ENCODE data around the gene RTN4R.

RTN4R gene

DNA sequence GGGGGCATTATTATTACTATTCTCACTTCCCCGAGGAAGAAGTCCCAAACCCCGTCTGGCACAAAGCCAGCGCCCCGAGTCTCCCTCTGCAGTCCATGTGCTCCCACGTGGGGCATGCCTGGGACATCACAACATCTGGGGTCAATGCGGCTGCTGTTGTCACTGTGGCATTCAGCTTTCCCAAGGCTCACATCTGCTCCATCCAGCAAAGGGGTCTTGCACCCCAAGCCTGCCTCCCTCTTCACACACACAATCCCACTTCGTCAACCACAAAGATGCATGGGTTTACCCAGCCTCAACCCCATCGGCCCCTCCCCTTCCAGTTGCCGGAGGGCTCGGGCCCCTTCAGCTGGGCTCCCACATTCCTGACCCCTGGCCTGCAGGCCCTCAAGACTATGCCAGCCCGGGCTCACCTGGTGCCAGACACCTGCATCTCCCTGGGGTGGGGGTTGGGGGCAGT is 23.5 kb upstream of the RTN4R start:
- Histone ChIP-seq H3K79me2 (ENCODE audit: control insufficient read depth, low read length) (no peaks in the 10 kb centered on the region), H3K27me3 (ENCODE audit: control insufficient read depth, low read length) (no peaks in the 10 kb centered on the region), H3K9me2 (replicated peaks; ENCODE audit: control insufficient read depth, low read length) (no peaks in the 10 kb centered on the region), H3K27ac (ENCODE audit: low read depth, low read length) (no peak overlapping the region), H3F3A (ENCODE audit: control insufficient read depth, insufficient read depth) (no peaks in the 10 kb centered on the region), H3K4me2 (ENCODE audit: low read length) (no peak overlapping the region), H4K20me1 (ENCODE audit: control insufficient read depth, insufficient read depth, low read depth, low read length) (no peaks in the 10 kb centered on the region), H3K9me3 (ENCODE audit: control insufficient read depth, insufficient read depth, low read length) (no peaks in the 10 kb centered on the region), H3K36me3 (ENCODE audit: control insufficient read depth, low read length) (no peaks in the 10 kb centered on the region), H3K4me1 (ENCODE audit: control insufficient read depth, low read length) (peaks cover 3% of the 10 kb centered on the region; the same call in 1 of the 2 replicates), H3K4me3 (ENCODE audit: low read length) (no peak overlapping the region)
- no peak for TF ChIP-seq EZH2phosphoT487 (IDR thresholded peaks at IDR 0.05; ENCODE audit: borderline replicate concordance, low read length)
- TF ChIP-seq, protein P1, sequence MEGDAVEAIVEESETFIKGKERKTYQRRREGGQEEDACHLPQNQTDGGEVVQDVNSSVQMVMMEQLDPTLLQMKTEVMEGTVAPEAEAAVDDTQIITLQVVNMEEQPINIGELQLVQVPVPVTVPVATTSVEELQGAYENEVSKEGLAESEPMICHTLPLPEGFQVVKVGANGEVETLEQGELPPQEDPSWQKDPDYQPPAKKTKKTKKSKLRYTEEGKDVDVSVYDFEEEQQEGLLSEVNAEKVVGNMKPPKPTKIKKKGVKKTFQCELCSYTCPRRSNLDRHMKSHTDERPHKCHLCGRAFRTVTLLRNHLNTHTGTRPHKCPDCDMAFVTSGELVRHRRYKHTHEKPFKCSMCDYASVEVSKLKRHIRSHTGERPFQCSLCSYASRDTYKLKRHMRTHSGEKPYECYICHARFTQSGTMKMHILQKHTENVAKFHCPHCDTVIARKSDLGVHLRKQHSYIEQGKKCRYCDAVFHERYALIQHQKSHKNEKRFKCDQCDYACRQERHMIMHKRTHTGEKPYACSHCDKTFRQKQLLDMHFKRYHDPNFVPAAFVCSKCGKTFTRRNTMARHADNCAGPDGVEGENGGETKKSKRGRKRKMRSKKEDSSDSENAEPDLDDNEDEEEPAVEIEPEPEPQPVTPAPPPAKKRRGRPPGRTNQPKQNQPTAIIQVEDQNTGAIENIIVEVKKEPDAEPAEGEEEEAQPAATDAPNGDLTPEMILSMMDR (IDR thresholded peaks at IDR 0.05; ENCODE audit: low read depth, low read length, poor library complexity, severe bottlenecking): no peak

DNA sequence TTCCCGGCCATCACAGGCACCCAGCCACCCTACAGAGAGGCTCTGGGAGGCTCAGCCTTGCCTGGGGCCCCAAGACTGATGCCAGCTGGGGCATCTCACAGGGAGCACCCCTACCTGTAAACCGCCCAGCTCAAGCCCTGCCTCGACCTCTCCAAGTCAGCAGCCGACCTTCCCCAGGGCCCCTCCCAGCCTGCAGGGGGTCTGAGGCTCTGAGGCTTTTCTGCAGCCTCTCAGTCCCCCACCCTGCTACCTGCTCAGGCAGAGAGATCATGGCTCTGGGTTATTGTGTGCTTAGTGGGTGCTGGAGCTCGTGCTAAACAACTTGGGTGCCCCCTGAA is 23.1 kb upstream of the RTN4R start:
- Histone ChIP-seq H4K20me1 (ENCODE audit: control insufficient read depth, insufficient read depth, low read depth, low read length) (no peaks in the 10 kb centered on the region), H3K27ac (ENCODE audit: low read depth, low read length) (no peak overlapping the region), H3K9me2 (replicated peaks; ENCODE audit: control insufficient read depth, low read length) (no peaks in the 10 kb centered on the region), H3K79me2 (ENCODE audit: control insufficient read depth, low read length) (no peaks in the 10 kb centered on the region), H3K4me3 (ENCODE audit: low read length) (no peak overlapping the region), H3K4me2 (ENCODE audit: low read length) (no peak overlapping the region), H3K27me3 (ENCODE audit: control insufficient read depth, low read length) (no peaks in the 10 kb centered on the region), H3F3A (ENCODE audit: control insufficient read depth, insufficient read depth) (no peaks in the 10 kb centered on the region), H3K36me3 (ENCODE audit: control insufficient read depth, low read length) (no peaks in the 10 kb centered on the region), H3K4me1 (ENCODE audit: control insufficient read depth, low read length) (peaks cover 3% of the 10 kb centered on the region; the same call in 1 of the 2 replicates), H3K9me3 (ENCODE audit: control insufficient read depth, insufficient read depth, low read length) (no peaks in the 10 kb centered on the region)
- no peak for TF ChIP-seq EZH2phosphoT487 (IDR thresholded peaks at IDR 0.05; ENCODE audit: borderline replicate concordance, low read length)
- TF ChIP-seq, protein P1 (IDR thresholded peaks at IDR 0.05; ENCODE audit: low read depth, low read length, poor library complexity, severe bottlenecking): no peak

DNA sequence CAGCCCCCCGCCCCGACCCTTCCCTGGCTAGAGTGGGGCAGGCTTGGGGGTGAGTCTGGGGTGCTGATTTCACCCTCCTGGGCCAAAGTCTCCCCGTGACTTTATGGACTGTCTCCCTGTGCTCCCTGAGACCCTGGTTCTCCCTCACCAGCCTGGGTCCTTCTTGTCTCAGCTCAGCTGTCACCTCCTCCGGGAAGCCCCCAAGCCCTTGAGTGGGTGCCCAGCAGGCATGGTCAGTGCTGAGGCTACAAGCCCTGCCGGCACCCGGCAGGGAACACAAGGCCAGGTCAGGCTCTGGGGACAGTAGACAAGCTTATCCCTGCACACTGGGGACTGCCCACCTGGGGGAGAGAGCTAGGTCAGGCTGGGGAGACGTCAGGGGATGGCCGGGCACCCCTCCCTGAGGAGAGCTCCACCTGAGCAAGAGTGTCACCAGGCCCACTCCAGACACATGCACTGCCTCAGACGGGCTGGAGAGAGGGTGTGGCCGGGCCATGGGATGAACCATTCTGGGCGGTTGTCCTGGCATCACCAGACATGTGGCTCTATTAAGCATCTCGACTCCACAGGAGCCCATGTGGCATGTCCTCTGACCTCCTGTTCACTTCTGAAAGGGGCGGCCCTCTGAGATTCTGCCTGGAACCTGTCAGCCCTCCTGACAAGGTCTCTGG is 22.6 kb upstream of the RTN4R start:
- H3K4me3 ChIP-seq (ENCODE audit: low read length): no peak overlapping the region
- no peak overlapping the region for H3K4me2 ChIP-seq (ENCODE audit: low read length)
- H3K9me2 ChIP-seq (replicated peaks; ENCODE audit: control insufficient read depth, low read length): no peaks in the 10 kb centered on the region
- no peaks in the 10 kb centered on the region for H3F3A ChIP-seq (ENCODE audit: control insufficient read depth, insufficient read depth)
- H3K9me3 ChIP-seq (ENCODE audit: control insufficient read depth, insufficient read depth, low read length): no peaks in the 10 kb centered on the region
- H3K79me2 ChIP-seq (ENCODE audit: control insufficient read depth, low read length): no peaks in the 10 kb centered on the region
- H3K4me1 ChIP-seq (ENCODE audit: control insufficient read depth, low read length): peaks cover 3% of the 10 kb centered on the region; the same call in 1 of the 2 replicates
- no peaks in the 10 kb centered on the region for H3K27me3 ChIP-seq (ENCODE audit: control insufficient read depth, low read length)
- no peaks in the 10 kb centered on the region for H4K20me1 ChIP-seq (ENCODE audit: control insufficient read depth, insufficient read depth, low read depth, low read length)
- TF ChIP-seq EZH2phosphoT487 (IDR thresholded peaks at IDR 0.05; ENCODE audit: borderline replicate concordance, low read length): no peak
- TF ChIP-seq, protein P1 (IDR thresholded peaks at IDR 0.05; ENCODE audit: low read depth, low read length, poor library complexity, severe bottlenecking): no peak
- no peak overlapping the region for H3K27ac ChIP-seq (ENCODE audit: low read depth, low read length)
- no peaks in the 10 kb centered on the region for H3K36me3 ChIP-seq (ENCODE audit: control insufficient read depth, low read length)

Measured in DOHH2 (cell line).